Spleen (tissue), 7 donors: ENCODE measurements around the gene CBLN3.

Experiments used
- CTCF ChIP-seq, 11 experiments: fragments of 200-600 bp in 7 of 11; fragments of 450-650 bp in 4 of 11; sonication (generic) in 4 of 11; IDR thresholded peaks in 8 of 11; conservative IDR thresholded peaks in 3 of 11; 1 replicate in 7 of 11; 2 replicates in 4 of 11; pipeline versions ENCODE4 v1.4.0 to v1.8.0; 2016 to 2021; ENCODE audit warnings: antibody characterized with exemption in 11 of 11, inconsistent platforms in 4 of 11, mild to moderate bottlenecking in 1 of 11
- POLR2A ChIP-seq, 3 donors: fragments of 450-650 bp; IDR thresholded peaks; one replicate each; pipeline ENCODE4 v1.5.1; 2017; ENCODE audit warnings: antibody characterized with exemption in 3 of 3, mild to moderate bottlenecking in 1 of 3
- POLR2AphosphoS5 ChIP-seq, 3 donors: sonication (generic); formaldehyde crosslinking; IDR thresholded peaks; one replicate each; pipeline ENCODE4 v1.5.1; 2017; ENCODE audit warnings: antibody characterized with exemption in 3 of 3
- donor health status: DM: no; HTN: no; CAD: no; lungs with moderate emphysema.
- donor health status: DM: no; HTN: no; CAD: no.
- donor health status: DM: no; HTN: no; CAD: no.

GRCh38 chr14:24425704-24426103, 3.8 kb downstream of the CBLN3 start:
- no peak for TF ChIP-seq CTCF (IDR thresholded peaks at IDR 0.05 in 8 of 11, conservative IDR thresholded peaks at IDR 0.05 in 3 of 11)
- no peak for TF ChIP-seq POLR2AphosphoS5 (IDR thresholded peaks at IDR 0.05)
- no peak for TF ChIP-seq POLR2A (IDR thresholded peaks at IDR 0.05)
